Adipocyte (in vitro differentiated cells): Measurements from ENCODE around the gene DRG2.

Experiments used
- DNase-seq: peaks from one replicate; pipeline ENCODE4 v3.0.0-alpha.2; 2015; ENCODE audit warnings: low read depth
- H3K27me3 ChIP-seq: replicated peaks from 2 replicates; pipeline ENCODE4 v1.7.0; 2013; ENCODE audit warnings: mild to moderate bottlenecking, low read length, moderate library complexity; ENCODE audit not compliant: control insufficient read depth, insufficient read depth
- H3K36me3 ChIP-seq: 2 replicates; pipeline ENCODE4 v1.7.0; 2013; ENCODE audit warnings: low read length, mild to moderate bottlenecking, moderate library complexity; ENCODE audit not compliant: control insufficient read depth, insufficient read depth, severe bottlenecking
- H3K4me1 ChIP-seq: 2 replicates; pipeline ENCODE4 v1.7.0; 2013; ENCODE audit warnings: mild to moderate bottlenecking, low read length, moderate library complexity; ENCODE audit not compliant: control insufficient read depth, insufficient read depth
- H3K4me3 ChIP-seq: 2 replicates; pipeline ENCODE4 v1.7.0; 2013; ENCODE audit warnings: mild to moderate bottlenecking, low read length, moderate library complexity
- H3K9ac ChIP-seq: 2 replicates; pipeline ENCODE4 v1.7.0; 2013; ENCODE audit warnings: mild to moderate bottlenecking, low read length, moderate library complexity
- H3K9me3 ChIP-seq: 2 replicates; pipeline ENCODE4 v1.7.0; 2013; ENCODE audit warnings: mild to moderate bottlenecking, low read length, moderate library complexity; ENCODE audit not compliant: control insufficient read depth

DRG2 gene

GRCh38 chr17:18087610-18088491 is at the start of gene DRG2:
Gene DRG2, plus strand, starts transcription at chr17:18087948. Its CDS starts 76 bp downstream, at chr17:18088024.
- DNase-seq, result peak; percentile 96
- no peaks in the 10 kb centered on the region for H3K27me3 ChIP-seq
- peaks cover 10% of the 10 kb centered on the region for H3K36me3 ChIP-seq
- no peaks in the 10 kb centered on the region for H3K9me3 ChIP-seq
- peaks cover 6% of the 10 kb centered on the region for H3K4me1 ChIP-seq
- peak within 1 kb of the TSS; percentile 97 for H3K4me3 ChIP-seq
- peak within 1 kb of the TSS; percentile 96 for H3K9ac ChIP-seq

- peak; percentile 36 for DNase-seq
- peak overlapping the region; percentile 98 for H3K4me3 ChIP-seq
These were observed 49.4 kb upstream of the DRG2 start for GRCh38 chr17:18038149-18038850.

GRCh38 chr17:18038861-18039534 is 48.8 kb upstream of the DRG2 start, which contains the start of the genes ATPAF2 and GID4:
Gene ATPAF2, minus strand, starts transcription at chr17:18039168. Its CDS starts 155 bp downstream, at chr17:18039013.
Gene GID4, plus strand, starts transcription at chr17:18039408. Its CDS starts 57 bp downstream, at chr17:18039465.
- Histone ChIP-seq H3K4me3 (peak within 1 kb of the TSS; percentile 98), H3K9me3 (no peaks in the 10 kb centered on the region), H3K4me1 (peaks cover 34% of the 10 kb centered on the region), H3K9ac (peak within 1 kb of the TSS; percentile 93), H3K36me3 (no peaks in the 10 kb centered on the region), H3K27me3 (no peaks in the 10 kb centered on the region)
- DNase-seq, result peak; percentile 100

More at GRCh38 chr17:18038149-18038850, 49.4 kb upstream of the DRG2 start:
- Histone ChIP-seq H3K36me3 (no peaks in the 10 kb centered on the region), H3K4me1 (peaks cover 33% of the 10 kb centered on the region), H3K27me3 (no peaks in the 10 kb centered on the region), H3K9me3 (no peaks in the 10 kb centered on the region), H3K9ac (peak overlapping the region; percentile 93)

- peaks cover 34% of the 10 kb centered on the region for H3K4me1 ChIP-seq
- no peaks in the 10 kb centered on the region for H3K27me3 ChIP-seq
- H3K9me3 ChIP-seq, result no peaks in the 10 kb centered on the region
- H3K36me3 ChIP-seq, result no peaks in the 10 kb centered on the region
- no peak for DNase-seq
- H3K9ac ChIP-seq, result peak overlapping the region; percentile 92
- peak overlapping the region; percentile 98 for H3K4me3 ChIP-seq
These were observed 48.0 kb upstream of the DRG2 start for GRCh38 chr17:18039535-18040260.

GRCh38 chr17:18040261-18040858 is 47.4 kb upstream of the DRG2 start:
- H3K9me3 ChIP-seq, result no peaks in the 10 kb centered on the region
- peak overlapping the region; percentile 92 for H3K9ac ChIP-seq
- peaks cover 5% of the 10 kb centered on the region for H3K36me3 ChIP-seq
- peaks cover 34% of the 10 kb centered on the region for H3K4me1 ChIP-seq
- H3K27me3 ChIP-seq, result no peaks in the 10 kb centered on the region
- peak; percentile 3 for DNase-seq
- H3K4me3 ChIP-seq, result peak overlapping the region; percentile 98

GRCh38 chr17:18041776-18042175 is 46.0 kb upstream of the DRG2 start:
- Histone ChIP-seq H3K36me3 (peaks cover 14% of the 10 kb centered on the region), H3K27me3 (no peaks in the 10 kb centered on the region), H3K4me1 (peaks cover 34% of the 10 kb centered on the region), H3K9me3 (no peaks in the 10 kb centered on the region), H3K4me3 (peak overlapping the region; percentile 2), H3K9ac (peak overlapping the region; percentile 50)
- DNase-seq, result peak; percentile 72

GRCh38 chr17:18042983-18043382 is 44.8 kb upstream of the DRG2 start:
- Histone ChIP-seq H3K9ac (no peak overlapping the region), H3K9me3 (no peaks in the 10 kb centered on the region), H3K4me3 (no peak overlapping the region), H3K27me3 (no peaks in the 10 kb centered on the region), H3K4me1 (peaks cover 33% of the 10 kb centered on the region), H3K36me3 (peaks cover 24% of the 10 kb centered on the region)
- DNase-seq, result no peak

GRCh38 chr17:18043491-18043890 is 44.3 kb upstream of the DRG2 start:
- H3K27me3 ChIP-seq, result no peaks in the 10 kb centered on the region
- peak; percentile 45 for DNase-seq
- peaks cover 28% of the 10 kb centered on the region for H3K4me1 ChIP-seq
- H3K9ac ChIP-seq, result no peak overlapping the region
- H3K36me3 ChIP-seq, result peaks cover 24% of the 10 kb centered on the region
- no peak overlapping the region for H3K4me3 ChIP-seq
- H3K9me3 ChIP-seq, result no peaks in the 10 kb centered on the region

- Histone ChIP-seq H3K4me3 (no peak overlapping the region), H3K36me3 (peaks cover 24% of the 10 kb centered on the region), H3K27me3 (no peaks in the 10 kb centered on the region), H3K4me1 (peaks cover 28% of the 10 kb centered on the region), H3K9me3 (no peaks in the 10 kb centered on the region), H3K9ac (no peak overlapping the region)
- DNase-seq, result no peak
These were observed 43.1 kb upstream of the DRG2 start for GRCh38 chr17:18044609-18045008.

- Histone ChIP-seq H3K36me3 (peaks cover 35% of the 10 kb centered on the region), H3K9me3 (no peaks in the 10 kb centered on the region), H3K9ac (no peak overlapping the region), H3K4me1 (peaks cover 20% of the 10 kb centered on the region), H3K4me3 (no peak overlapping the region), H3K27me3 (no peaks in the 10 kb centered on the region)
- no peak for DNase-seq
These were observed 41.9 kb upstream of the DRG2 start for GRCh38 chr17:18045691-18046350.
